ENCODE data around the gene DEAF1.

GRCh38 chr11:617199-617911 lies 77.7 kb downstream of the DEAF1 start:
- TF ChIP-seq, protein P1, sequence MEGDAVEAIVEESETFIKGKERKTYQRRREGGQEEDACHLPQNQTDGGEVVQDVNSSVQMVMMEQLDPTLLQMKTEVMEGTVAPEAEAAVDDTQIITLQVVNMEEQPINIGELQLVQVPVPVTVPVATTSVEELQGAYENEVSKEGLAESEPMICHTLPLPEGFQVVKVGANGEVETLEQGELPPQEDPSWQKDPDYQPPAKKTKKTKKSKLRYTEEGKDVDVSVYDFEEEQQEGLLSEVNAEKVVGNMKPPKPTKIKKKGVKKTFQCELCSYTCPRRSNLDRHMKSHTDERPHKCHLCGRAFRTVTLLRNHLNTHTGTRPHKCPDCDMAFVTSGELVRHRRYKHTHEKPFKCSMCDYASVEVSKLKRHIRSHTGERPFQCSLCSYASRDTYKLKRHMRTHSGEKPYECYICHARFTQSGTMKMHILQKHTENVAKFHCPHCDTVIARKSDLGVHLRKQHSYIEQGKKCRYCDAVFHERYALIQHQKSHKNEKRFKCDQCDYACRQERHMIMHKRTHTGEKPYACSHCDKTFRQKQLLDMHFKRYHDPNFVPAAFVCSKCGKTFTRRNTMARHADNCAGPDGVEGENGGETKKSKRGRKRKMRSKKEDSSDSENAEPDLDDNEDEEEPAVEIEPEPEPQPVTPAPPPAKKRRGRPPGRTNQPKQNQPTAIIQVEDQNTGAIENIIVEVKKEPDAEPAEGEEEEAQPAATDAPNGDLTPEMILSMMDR (conservative IDR thresholded peaks at IDR 0.05; ENCODE audit: low read length), result no peak
- no peak for TF ChIP-seq EZH2phosphoT487 (IDR thresholded peaks at IDR 0.05; ENCODE audit: borderline replicate concordance)
